ENCODE measurements around the gene LYPD6B.

Gene LYPD6B

DNA sequence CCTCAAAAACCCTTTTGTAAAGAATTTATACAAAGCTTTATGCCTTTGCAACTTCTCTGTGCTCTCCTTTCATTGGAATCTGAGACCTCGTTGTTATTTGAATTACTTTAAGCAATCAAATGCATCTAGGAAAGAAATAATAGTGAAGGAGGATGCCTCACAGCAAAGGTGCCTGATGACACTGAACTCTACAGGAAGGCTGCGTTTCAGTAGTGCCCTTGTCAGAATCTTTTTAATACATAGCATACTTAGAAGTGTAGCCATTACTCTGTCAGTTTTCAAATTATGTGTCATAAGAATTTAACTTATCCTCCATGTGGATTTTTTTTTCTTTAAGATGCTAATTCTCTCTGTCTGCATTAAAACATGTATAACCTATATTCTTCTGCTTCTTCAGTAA, 9.6 kb upstream of the LYPD6B start:
- TF ChIP-seq, protein P1, sequence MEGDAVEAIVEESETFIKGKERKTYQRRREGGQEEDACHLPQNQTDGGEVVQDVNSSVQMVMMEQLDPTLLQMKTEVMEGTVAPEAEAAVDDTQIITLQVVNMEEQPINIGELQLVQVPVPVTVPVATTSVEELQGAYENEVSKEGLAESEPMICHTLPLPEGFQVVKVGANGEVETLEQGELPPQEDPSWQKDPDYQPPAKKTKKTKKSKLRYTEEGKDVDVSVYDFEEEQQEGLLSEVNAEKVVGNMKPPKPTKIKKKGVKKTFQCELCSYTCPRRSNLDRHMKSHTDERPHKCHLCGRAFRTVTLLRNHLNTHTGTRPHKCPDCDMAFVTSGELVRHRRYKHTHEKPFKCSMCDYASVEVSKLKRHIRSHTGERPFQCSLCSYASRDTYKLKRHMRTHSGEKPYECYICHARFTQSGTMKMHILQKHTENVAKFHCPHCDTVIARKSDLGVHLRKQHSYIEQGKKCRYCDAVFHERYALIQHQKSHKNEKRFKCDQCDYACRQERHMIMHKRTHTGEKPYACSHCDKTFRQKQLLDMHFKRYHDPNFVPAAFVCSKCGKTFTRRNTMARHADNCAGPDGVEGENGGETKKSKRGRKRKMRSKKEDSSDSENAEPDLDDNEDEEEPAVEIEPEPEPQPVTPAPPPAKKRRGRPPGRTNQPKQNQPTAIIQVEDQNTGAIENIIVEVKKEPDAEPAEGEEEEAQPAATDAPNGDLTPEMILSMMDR (IDR thresholded peaks at IDR 0.05; ENCODE audit: control insufficient read depth, extremely low read depth, insufficient read depth) = no peak
- no peak overlapping the region for H3K4me3 ChIP-seq (ENCODE audit: low read depth, low read length)
- no peak for DNase-seq (ENCODE audit: low read depth)

DNA sequence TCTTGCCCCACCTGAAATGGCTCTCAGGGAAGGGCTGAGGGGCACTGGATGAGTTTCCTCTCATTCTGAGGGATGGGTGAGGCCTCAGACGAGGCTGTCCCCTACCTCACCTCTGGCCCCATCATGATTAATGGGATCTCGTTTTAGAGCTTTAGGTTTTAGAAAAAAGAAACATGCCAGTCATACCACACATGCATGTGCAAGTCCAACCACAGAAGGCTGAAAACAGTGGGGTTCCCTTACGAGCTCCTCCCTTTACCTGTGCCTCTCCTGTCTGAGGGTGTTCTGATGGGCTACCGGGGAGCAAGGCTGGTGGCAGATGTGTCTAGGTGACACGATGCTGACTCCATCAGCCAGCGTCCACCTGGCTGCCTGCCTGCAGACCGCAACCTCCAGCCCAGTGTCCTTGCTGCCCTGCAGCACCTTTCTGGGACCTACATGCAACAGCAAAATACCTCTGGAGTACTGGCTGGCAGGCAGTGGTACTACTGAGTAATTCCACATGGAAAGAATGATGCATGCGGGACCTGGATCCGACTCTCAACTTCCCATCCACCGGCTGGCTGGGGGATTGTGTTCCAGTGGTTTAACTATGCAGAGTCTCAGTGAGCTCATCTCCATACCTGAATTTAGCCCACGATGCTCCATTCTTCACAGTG, 9.1 kb upstream of the LYPD6B start:
- H3K4me3 ChIP-seq (ENCODE audit: low read depth, low read length) = no peak overlapping the region
- TF ChIP-seq, protein P1 (IDR thresholded peaks at IDR 0.05; ENCODE audit: control insufficient read depth, extremely low read depth, insufficient read depth) = no peak
- DNase-seq (ENCODE audit: low read depth) = no peak

DNA sequence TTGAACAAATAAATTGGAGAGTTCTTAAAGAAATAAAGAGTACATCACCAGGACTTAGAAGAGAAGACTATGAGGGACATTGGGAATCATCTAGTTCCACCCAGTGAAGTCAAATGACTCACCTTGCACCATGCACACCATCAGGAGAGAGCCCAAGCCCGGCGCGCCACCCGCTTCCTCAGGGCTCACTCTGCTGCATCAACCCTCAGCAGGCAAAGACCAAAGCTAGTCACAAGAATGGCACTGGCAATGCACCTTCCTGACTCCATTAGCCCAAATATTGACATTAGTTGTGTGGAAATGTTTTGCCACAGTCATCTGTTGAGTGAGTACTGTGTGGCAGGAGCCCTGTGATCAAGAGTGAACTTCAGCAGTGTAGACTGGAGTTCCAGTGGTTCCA, 7.1 kb upstream of the LYPD6B start:
- H3K4me3 ChIP-seq (ENCODE audit: low read depth, low read length) = no peak overlapping the region
- DNase-seq (ENCODE audit: low read depth) = no peak
- TF ChIP-seq, protein P1 (IDR thresholded peaks at IDR 0.05; ENCODE audit: control insufficient read depth, extremely low read depth, insufficient read depth) = no peak

DNA sequence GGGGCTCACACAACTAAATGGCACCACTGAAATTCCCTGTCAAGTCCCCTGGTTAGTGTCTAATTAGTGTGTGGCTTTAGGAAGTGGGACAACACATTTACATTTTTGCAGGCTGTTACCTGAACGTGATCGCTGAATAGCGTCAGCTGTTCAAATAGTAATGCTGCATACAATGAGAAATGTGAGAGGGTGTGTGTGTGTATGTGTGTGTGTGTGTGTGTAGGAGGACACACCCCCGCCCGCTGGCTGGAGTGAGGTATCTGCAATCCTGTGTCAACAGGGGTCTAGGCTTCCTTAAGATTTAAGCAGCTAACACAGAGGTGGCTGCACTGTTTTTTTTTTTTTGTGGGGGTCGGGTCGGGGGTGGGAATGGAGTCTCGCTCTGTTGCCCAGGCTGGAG, 4.8 kb upstream of the LYPD6B start:
- TF ChIP-seq, protein P1 (IDR thresholded peaks at IDR 0.05; ENCODE audit: control insufficient read depth, extremely low read depth, insufficient read depth) = no peak
- DNase-seq (ENCODE audit: low read depth) = no peak

DNA sequence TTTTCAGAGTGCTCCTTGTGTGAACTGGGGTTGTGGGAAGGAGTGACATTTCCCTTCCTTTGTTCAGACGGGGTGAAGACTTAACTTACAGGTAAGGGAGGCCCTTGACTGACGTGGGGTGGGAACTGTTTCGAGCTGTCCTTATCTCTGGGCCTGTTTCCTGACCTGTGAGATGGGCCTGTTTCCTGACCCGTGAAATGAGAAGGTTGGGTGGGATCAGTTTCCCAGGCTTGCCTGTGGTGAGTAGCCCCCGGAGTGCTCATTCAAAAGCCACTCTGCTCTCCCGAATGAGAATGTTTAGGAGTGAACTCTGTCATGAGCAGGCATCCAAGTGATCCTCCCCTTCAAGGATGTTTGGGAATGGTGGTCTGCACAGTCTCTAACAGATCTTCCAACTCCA, 4.1 kb upstream of the LYPD6B start:
- no peak overlapping the region for H3K4me3 ChIP-seq (ENCODE audit: low read depth, low read length)
- TF ChIP-seq, protein P1 (IDR thresholded peaks at IDR 0.05; ENCODE audit: control insufficient read depth, extremely low read depth, insufficient read depth) = no peak
- DNase-seq (ENCODE audit: low read depth) = no peak

More for the DNA sequence above, 4.8 kb upstream of the LYPD6B start:
- no peak overlapping the region for H3K4me3 ChIP-seq (ENCODE audit: low read depth, low read length)

DNA sequence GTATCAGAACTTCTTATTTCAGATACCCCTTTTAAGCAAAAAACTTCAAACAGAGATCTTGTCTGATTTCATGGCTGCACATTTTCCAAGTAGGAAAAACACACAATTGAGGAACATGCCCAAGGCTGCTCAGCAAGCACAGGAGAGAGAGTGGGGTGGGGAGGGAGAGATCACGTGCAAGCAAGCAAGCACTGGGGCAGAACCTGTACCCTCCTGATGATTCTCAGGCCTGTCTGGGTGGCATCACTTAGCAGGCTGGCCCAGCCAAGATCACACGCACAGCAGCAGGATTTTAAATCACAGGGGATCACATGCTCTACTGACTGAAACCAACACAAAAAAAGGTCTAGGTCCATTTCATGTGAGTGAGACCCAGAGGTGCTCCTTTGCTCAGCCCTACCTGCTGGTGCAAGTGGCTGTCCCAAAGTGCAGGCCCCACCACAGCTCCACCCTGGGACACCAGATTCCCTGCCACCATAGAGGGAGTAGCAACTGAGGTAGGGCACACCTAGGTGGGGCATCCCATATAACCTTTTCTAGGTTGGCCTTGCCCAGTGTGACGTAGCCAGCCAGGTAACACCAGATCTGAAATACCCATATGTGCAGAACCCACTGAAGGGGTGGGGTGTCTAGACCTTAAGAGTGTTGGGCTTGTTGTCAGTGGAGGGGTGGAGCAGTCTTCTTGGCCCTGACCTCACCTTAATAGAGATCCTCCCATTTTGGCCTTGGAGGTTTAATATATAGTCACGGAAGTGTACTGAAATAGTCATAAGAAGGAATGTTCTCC, 1.8 kb upstream of the LYPD6B start:
- DNase-seq (ENCODE audit: low read depth) = no peak
- TF ChIP-seq, protein P1 (IDR thresholded peaks at IDR 0.05; ENCODE audit: control insufficient read depth, extremely low read depth, insufficient read depth) = no peak
- no peak overlapping the region for H3K4me3 ChIP-seq (ENCODE audit: low read depth, low read length)
